Tibial nerve (tissue), 4 donors: Measurements from ENCODE around the gene CRBN.

ENCODE experiments used
- CTCF ChIP-seq, 5 experiments: fragments of 200-600 bp in 3 of 5; fragments of 450-650 bp in 2 of 5; sonication (generic) in 3 of 5; IDR thresholded peaks; one replicate each; pipeline ENCODE4 v1.5.1; 2016 to 2019; ENCODE audit warnings: antibody characterized with exemption in 5 of 5, mild to moderate bottlenecking in 3 of 5, moderate library complexity in 2 of 5
- EP300 ChIP-seq, 2 donors: sonication (generic); formaldehyde crosslinking; IDR thresholded peaks; one replicate each; pipeline ENCODE4 v1.6.1; 2017; ENCODE audit warnings: antibody characterized with exemption in 2 of 2, mild to moderate bottlenecking in 1 of 2
- POLR2A ChIP-seq, 2 donors: fragments of 450-650 bp; IDR thresholded peaks; one replicate each; pipeline ENCODE4 v1.6.1; 2017; ENCODE audit warnings: antibody characterized with exemption in 2 of 2, mild to moderate bottlenecking in 2 of 2, moderate library complexity in 2 of 2

- TF ChIP-seq EP300 (IDR thresholded peaks at IDR 0.05) (no peak), CTCF (IDR thresholded peaks at IDR 0.05) (no peak), POLR2A (IDR thresholded peaks at IDR 0.05) (no peak)
Observed at GRCh38 chr3:3149560-3149959, 29.9 kb downstream of the CRBN start.
